Measurements from ENCODE around the gene WRAP73.

WRAP73 gene

DNA sequence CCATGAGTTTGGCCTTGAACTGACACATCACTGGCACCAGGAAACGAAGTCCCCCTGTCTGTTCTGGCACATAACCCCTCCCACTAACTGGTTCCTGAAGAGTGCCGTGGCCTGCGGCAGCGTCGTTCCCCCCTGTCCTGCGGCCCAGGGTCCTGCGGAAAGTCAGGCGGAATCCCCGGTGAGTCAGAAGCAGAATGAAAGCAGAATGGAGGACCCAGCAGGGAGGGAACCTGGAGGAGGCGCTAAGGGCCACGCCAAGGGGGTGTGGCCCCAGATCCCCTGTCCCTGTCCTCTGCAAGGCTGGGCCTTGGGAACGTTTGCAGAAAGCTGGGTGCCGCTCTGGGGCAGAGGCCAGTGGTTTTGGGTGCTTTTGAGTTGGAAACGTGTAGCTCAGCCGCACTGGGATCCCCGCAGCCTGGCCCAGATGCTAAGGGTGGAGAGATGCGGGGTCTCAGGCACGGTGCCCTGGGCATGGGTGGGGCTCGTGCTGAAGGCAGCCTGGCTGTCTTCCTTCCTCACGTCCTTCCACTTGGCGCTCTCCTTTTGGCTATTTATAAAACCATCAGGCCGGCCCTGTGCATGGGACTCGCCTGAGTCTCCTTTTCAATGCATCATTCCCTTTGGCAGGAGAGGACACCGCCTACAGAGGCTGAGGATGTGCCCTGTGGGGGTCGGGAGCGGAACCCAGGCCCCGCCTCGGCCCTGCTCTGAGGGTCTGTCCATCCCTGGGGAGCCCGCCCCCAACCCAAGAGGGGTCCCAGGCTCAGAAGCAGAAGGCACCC lies 38.6 kb upstream of the WRAP73 start:
- Histone ChIP-seq H3K9me2 (ENCODE audit: low read depth, low read length) (no peaks in the 10 kb centered on the region), H3K9ac (ENCODE audit: low read length) (no peak overlapping the region), H3K27ac (ENCODE audit: low read depth, low read length, poor library complexity, severe bottlenecking) (no peak overlapping the region), H3K9me3 (ENCODE audit: low read length) (no peaks in the 10 kb centered on the region), H3K27me3 (ENCODE audit: insufficient read depth, low read length) (peaks cover 5% of the 10 kb centered on the region; the same call in 1 of the 2 replicates), H3K36me3 (ENCODE audit: insufficient read depth, low read length) (no peaks in the 10 kb centered on the region), H3F3A (ENCODE audit: insufficient read depth, low read length) (no peaks in the 10 kb centered on the region), H3K4me1 (ENCODE audit: insufficient read depth, low read length, severe bottlenecking) (no peaks in the 10 kb centered on the region), H4K20me1 (ENCODE audit: insufficient read depth, low read length) (no peaks in the 10 kb centered on the region), H3K4me3 (ENCODE audit: low read depth, low read length, poor library complexity, severe bottlenecking) (no peak overlapping the region), H3K4me2 (ENCODE audit: low read length) (no peak overlapping the region), H2AFZ (ENCODE audit: low read length) (no peak overlapping the region), H3K79me2 (ENCODE audit: insufficient read depth, low read length) (no peaks in the 10 kb centered on the region)
- TF ChIP-seq, protein P1, sequence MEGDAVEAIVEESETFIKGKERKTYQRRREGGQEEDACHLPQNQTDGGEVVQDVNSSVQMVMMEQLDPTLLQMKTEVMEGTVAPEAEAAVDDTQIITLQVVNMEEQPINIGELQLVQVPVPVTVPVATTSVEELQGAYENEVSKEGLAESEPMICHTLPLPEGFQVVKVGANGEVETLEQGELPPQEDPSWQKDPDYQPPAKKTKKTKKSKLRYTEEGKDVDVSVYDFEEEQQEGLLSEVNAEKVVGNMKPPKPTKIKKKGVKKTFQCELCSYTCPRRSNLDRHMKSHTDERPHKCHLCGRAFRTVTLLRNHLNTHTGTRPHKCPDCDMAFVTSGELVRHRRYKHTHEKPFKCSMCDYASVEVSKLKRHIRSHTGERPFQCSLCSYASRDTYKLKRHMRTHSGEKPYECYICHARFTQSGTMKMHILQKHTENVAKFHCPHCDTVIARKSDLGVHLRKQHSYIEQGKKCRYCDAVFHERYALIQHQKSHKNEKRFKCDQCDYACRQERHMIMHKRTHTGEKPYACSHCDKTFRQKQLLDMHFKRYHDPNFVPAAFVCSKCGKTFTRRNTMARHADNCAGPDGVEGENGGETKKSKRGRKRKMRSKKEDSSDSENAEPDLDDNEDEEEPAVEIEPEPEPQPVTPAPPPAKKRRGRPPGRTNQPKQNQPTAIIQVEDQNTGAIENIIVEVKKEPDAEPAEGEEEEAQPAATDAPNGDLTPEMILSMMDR (IDR thresholded peaks at IDR 0.05; ENCODE audit: low read length) = no peak
- no peak for TF ChIP-seq EZH2 (IDR thresholded peaks at IDR 0.05; ENCODE audit: borderline replicate concordance, low read length)

DNA sequence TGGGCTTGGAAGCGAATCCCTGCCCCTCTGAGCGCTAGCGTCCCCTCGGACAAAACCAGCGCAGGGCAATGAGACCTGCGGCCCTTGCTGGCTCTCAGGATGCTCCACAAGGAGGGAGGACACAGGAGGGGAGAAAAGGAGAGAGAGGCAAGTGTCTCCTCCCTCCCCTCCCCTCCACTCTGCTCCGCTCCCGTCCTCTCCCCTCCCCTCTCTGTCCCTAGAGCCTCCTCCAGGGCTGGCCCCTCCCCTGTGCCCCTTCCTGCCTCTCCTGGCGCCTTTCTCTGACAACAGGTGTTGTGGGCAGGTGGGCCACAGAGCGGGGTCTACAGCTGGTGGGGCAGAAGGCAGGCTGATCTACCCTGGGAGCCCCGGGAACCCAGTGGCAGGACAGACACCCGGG lies 37.6 kb upstream of the WRAP73 start:
- H4K20me1 ChIP-seq (ENCODE audit: insufficient read depth, low read length) = no peaks in the 10 kb centered on the region
- no peak overlapping the region for H2AFZ ChIP-seq (ENCODE audit: low read length)
- H3K4me3 ChIP-seq (ENCODE audit: low read depth, low read length, poor library complexity, severe bottlenecking) = no peak overlapping the region
- no peaks in the 10 kb centered on the region for H3K9me2 ChIP-seq (ENCODE audit: low read depth, low read length)
- H3K79me2 ChIP-seq (ENCODE audit: insufficient read depth, low read length) = no peaks in the 10 kb centered on the region
- TF ChIP-seq, protein P1 (IDR thresholded peaks at IDR 0.05; ENCODE audit: low read length) = no peak
- TF ChIP-seq EZH2 (IDR thresholded peaks at IDR 0.05; ENCODE audit: borderline replicate concordance, low read length) = no peak
- H3K27ac ChIP-seq (ENCODE audit: low read depth, low read length, poor library complexity, severe bottlenecking) = no peak overlapping the region
- no peak overlapping the region for H3K9ac ChIP-seq (ENCODE audit: low read length)
- H3K27me3 ChIP-seq (ENCODE audit: insufficient read depth, low read length) = 0 out of 2 replicates have a peak, but pooled peaks cover 5% of the 10 kb centered on the region
- H3F3A ChIP-seq (ENCODE audit: insufficient read depth, low read length) = no peaks in the 10 kb centered on the region
- no peaks in the 10 kb centered on the region for H3K9me3 ChIP-seq (ENCODE audit: low read length)
- H3K36me3 ChIP-seq (ENCODE audit: insufficient read depth, low read length) = no peaks in the 10 kb centered on the region
- no peak overlapping the region for H3K4me2 ChIP-seq (ENCODE audit: low read length)
- H3K4me1 ChIP-seq (ENCODE audit: insufficient read depth, low read length, severe bottlenecking) = no peaks in the 10 kb centered on the region

DNA sequence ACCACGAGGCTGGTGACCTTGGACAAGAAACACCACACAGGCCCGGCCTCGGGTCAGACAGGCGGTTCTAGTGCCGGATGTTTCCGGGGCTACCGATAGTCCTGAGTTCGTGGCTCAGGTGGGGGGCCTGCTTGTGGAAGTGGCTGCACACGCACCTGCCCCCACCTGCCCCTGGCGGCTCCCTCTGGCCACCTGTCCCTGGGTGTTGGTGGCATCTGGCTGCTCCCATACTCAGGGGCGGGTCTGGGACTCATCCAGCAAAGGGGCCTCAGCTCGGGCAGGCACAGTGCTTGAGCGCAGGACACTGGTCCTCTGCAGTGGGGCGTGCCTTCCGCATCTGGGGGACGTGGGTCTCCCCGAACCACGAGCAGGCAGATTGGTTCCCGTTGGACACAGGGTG lies 36.0 kb upstream of the WRAP73 start:
- Histone ChIP-seq H3K4me1 (ENCODE audit: insufficient read depth, low read length, severe bottlenecking) (no peaks in the 10 kb centered on the region), H3K9me3 (ENCODE audit: low read length) (no peaks in the 10 kb centered on the region), H3K9me2 (ENCODE audit: low read depth, low read length) (no peaks in the 10 kb centered on the region), H3K27ac (ENCODE audit: low read depth, low read length, poor library complexity, severe bottlenecking) (no peak overlapping the region), H3K36me3 (ENCODE audit: insufficient read depth, low read length) (no peaks in the 10 kb centered on the region), H3K4me3 (ENCODE audit: low read depth, low read length, poor library complexity, severe bottlenecking) (no peak overlapping the region), H2AFZ (ENCODE audit: low read length) (no peak overlapping the region), H3F3A (ENCODE audit: insufficient read depth, low read length) (no peaks in the 10 kb centered on the region), H3K27me3 (ENCODE audit: insufficient read depth, low read length) (0 out of 2 replicates have a peak, but pooled peaks cover 5% of the 10 kb centered on the region), H4K20me1 (ENCODE audit: insufficient read depth, low read length) (no peaks in the 10 kb centered on the region), H3K4me2 (ENCODE audit: low read length) (no peak overlapping the region), H3K9ac (ENCODE audit: low read length) (no peak overlapping the region), H3K79me2 (ENCODE audit: insufficient read depth, low read length) (no peaks in the 10 kb centered on the region)
- no peak for TF ChIP-seq EZH2 (IDR thresholded peaks at IDR 0.05; ENCODE audit: borderline replicate concordance, low read length)

DNA sequence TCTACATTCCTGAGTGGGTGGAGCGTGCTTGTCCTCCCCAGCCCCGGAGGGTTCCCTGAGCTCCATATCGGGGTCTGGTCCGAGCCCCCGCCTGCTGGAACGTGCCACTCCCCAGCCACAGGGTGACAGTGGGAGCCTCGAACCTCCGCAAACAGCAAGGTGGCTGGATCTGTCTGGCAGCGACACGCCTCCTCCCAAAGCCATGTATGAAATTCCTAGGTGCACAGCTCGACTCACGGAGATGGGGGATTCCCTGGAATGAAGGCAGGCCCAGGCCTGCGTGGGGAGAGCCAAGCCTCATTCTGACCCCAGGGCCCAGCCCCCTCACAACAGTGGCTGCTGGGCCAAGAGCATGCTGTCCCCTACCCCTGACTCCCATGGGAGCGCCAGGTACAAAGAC lies 35.3 kb upstream of the WRAP73 start:
- H3F3A ChIP-seq (ENCODE audit: insufficient read depth, low read length) = no peaks in the 10 kb centered on the region
- no peaks in the 10 kb centered on the region for H3K9me2 ChIP-seq (ENCODE audit: low read depth, low read length)
- no peaks in the 10 kb centered on the region for H3K4me1 ChIP-seq (ENCODE audit: insufficient read depth, low read length, severe bottlenecking)
- no peaks in the 10 kb centered on the region for H3K36me3 ChIP-seq (ENCODE audit: insufficient read depth, low read length)
- H3K27ac ChIP-seq (ENCODE audit: low read depth, low read length, poor library complexity, severe bottlenecking) = no peak overlapping the region
- no peaks in the 10 kb centered on the region for H3K9me3 ChIP-seq (ENCODE audit: low read length)
- H3K4me3 ChIP-seq (ENCODE audit: low read depth, low read length, poor library complexity, severe bottlenecking) = no peak overlapping the region
- no peaks in the 10 kb centered on the region for H3K79me2 ChIP-seq (ENCODE audit: insufficient read depth, low read length)
- TF ChIP-seq, protein P1 (IDR thresholded peaks at IDR 0.05; ENCODE audit: low read length) = no peak
- no peak for TF ChIP-seq EZH2 (IDR thresholded peaks at IDR 0.05; ENCODE audit: borderline replicate concordance, low read length)
- H3K4me2 ChIP-seq (ENCODE audit: low read length) = no peak overlapping the region
- H4K20me1 ChIP-seq (ENCODE audit: insufficient read depth, low read length) = no peaks in the 10 kb centered on the region
- H2AFZ ChIP-seq (ENCODE audit: low read length) = no peak overlapping the region
- H3K27me3 ChIP-seq (ENCODE audit: insufficient read depth, low read length) = 0 out of 2 replicates have a peak, but pooled peaks cover 5% of the 10 kb centered on the region
- no peak overlapping the region for H3K9ac ChIP-seq (ENCODE audit: low read length)

Measured in OCI-LY1 (cell line).